ENCODE measurements around the gene SEMG1. TPM values are rescaled to one million over a fixed set of nuclear protein-coding genes. Genes with fewer than 3 reads are reported as not detected.

SEMG1 gene
- not detected for total RNA-seq

GRCh38 chr20:45206725-45207124, at the start of gene SEMG1:
SEMG1 (plus strand) TSS chr20:45207033; CDS start chr20:45207054, 21 bp downstream.
- TF ChIP-seq CTCF (IDR thresholded peaks at IDR 0.05) (no peak), POLR2A (IDR thresholded peaks at IDR 0.05) (no peak)
- DNase-seq (no peak), ATAC-seq (no peak)
- Histone ChIP-seq H3K4me1 (no peaks in the 10 kb centered on the region), H3K27me3 (no peaks in the 10 kb centered on the region), H3K9me3 (no peaks in the 10 kb centered on the region), H3K36me3 (replicated peaks in 1 of 2; ENCODE audit: insufficient read depth in 1 of 2, low read depth in 2 of 2) (no peaks in the 10 kb centered on the region), H3K27ac (no peak within 1 kb of the TSS), H3K4me3 (no peak within 1 kb of the TSS)
- 4% methylated on average over 1 of the region's 1 CpG for WGBS, 2 donors
- intact Hi-C loops (cut with DNase I), result no loop called here

- WGBS, 2 donors, result 14 to 29% methylated on average over 1 of the region's 1 CpG
- peak; percentile 53 for ATAC-seq
Measured at GRCh38 chr20:45157962-45158361, 48.9 kb upstream of the SEMG1 start.

GRCh38 chr20:45163083-45163803, 43.6 kb upstream of the SEMG1 start:
- no peaks in the 10 kb centered on the region for H3K27me3 ChIP-seq
- no peaks in the 10 kb centered on the region for H3K36me3 ChIP-seq (replicated peaks in 1 of 2; ENCODE audit: insufficient read depth in 1 of 2, low read depth in 2 of 2)
- WGBS, 2 donors, result 69 to 79% methylated on average over 1 of the region's 1 CpG
- intact Hi-C loops (cut with DNase I), result no loop called here
- H3K4me1 ChIP-seq, result no peaks in the 10 kb centered on the region
- no peak for DNase-seq
- no peaks in the 10 kb centered on the region for H3K9me3 ChIP-seq
- no peak for ATAC-seq
- no peak for TF ChIP-seq POLR2A (IDR thresholded peaks at IDR 0.05)
- no peak for TF ChIP-seq CTCF (IDR thresholded peaks at IDR 0.05)
- no peak overlapping the region for H3K27ac ChIP-seq
- H3K4me3 ChIP-seq, result no peak overlapping the region

More at GRCh38 chr20:45157962-45158361, 48.9 kb upstream of the SEMG1 start:
- peak in 1 of 4 donors; percentile 23 for DNase-seq
- Histone ChIP-seq H3K36me3 (replicated peaks in 1 of 2; ENCODE audit: insufficient read depth in 1 of 2, low read depth in 2 of 2) (no peaks in the 10 kb centered on the region), H3K27ac (peak overlapping the region in 1 of 4 donors; percentile 25), H3K4me1 (no peaks in the 10 kb centered on the region), H3K27me3 (no peaks in the 10 kb centered on the region), H3K4me3 (no peak overlapping the region), H3K9me3 (no peaks in the 10 kb centered on the region)
- intact Hi-C loops (cut with DNase I), result no loop called here
- no peak for TF ChIP-seq POLR2A (IDR thresholded peaks at IDR 0.05)
- TF ChIP-seq CTCF (IDR thresholded peaks at IDR 0.05), result no peak

- TF ChIP-seq POLR2A (IDR thresholded peaks at IDR 0.05) (no peak), CTCF (IDR thresholded peaks at IDR 0.05) (no peak)
- intact Hi-C loops (cut with DNase I), result no loop called here
- Histone ChIP-seq H3K9me3 (no peaks in the 10 kb centered on the region), H3K27me3 (no peaks in the 10 kb centered on the region), H3K36me3 (replicated peaks in 1 of 2; ENCODE audit: insufficient read depth in 1 of 2, low read depth in 2 of 2) (no peaks in the 10 kb centered on the region), H3K27ac (no peak overlapping the region), H3K4me3 (no peak overlapping the region), H3K4me1 (no peaks in the 10 kb centered on the region)
- 80 to 81% methylated on average over 1 of the region's 1 CpG for whole genome bisulfite sequencing, 2 donors
- no peak for DNase-seq
- no peak for ATAC-seq
Measured at GRCh38 chr20:45164906-45165305, 41.9 kb upstream of the SEMG1 start.

- Histone ChIP-seq H3K4me3 (no peak overlapping the region), H3K9me3 (no peaks in the 10 kb centered on the region), H3K27ac (no peak overlapping the region), H3K27me3 (no peaks in the 10 kb centered on the region), H3K36me3 (replicated peaks in 1 of 2; ENCODE audit: insufficient read depth in 1 of 2, low read depth in 2 of 2) (no peaks in the 10 kb centered on the region), H3K4me1 (peaks cover 7% of the 10 kb centered on the region)
- no peak for DNase-seq
- ATAC-seq, result no peak
- intact Hi-C loops (cut with DNase I), result no loop called here
- WGBS, 2 donors, result 14 to 25% methylated on average over 1 of the region's 1 CpG
- TF ChIP-seq POLR2A (IDR thresholded peaks at IDR 0.05) (no peak), CTCF (IDR thresholded peaks at IDR 0.05) (no peak)
Measured at GRCh38 chr20:45173522-45173921, 33.3 kb upstream of the SEMG1 start.

Measured in body of pancreas (tissue), 4 donors.